Smooth muscle cell of the brain vasculature (primary cell): ENCODE results near the gene PTPRM.

ENCODE experiments used
- DNase-seq: peaks from one replicate; pipeline ENCODE4 v3.0.0-alpha.2; 2012; ENCODE audit warnings: low read depth, low spot score

PTPRM gene

GRCh38 chr18:8003878-8004675 lies 437.0 kb downstream of the PTPRM start:
- no peak for DNase-seq

- no peak for DNase-seq
Measured at GRCh38 chr18:8004792-8005191, 437.7 kb downstream of the PTPRM start.

- no peak for DNase-seq
Measured at GRCh38 chr18:8005870-8006569, 438.9 kb downstream of the PTPRM start.

- DNase-seq: no peak
Measured at GRCh38 chr18:8006979-8007378, 439.9 kb downstream of the PTPRM start.

- DNase-seq: no peak
Measured at GRCh38 chr18:8008033-8008432, 440.9 kb downstream of the PTPRM start.

GRCh38 chr18:8011361-8011760 lies 444.2 kb downstream of the PTPRM start:
- no peak for DNase-seq

GRCh38 chr18:8011906-8012305 lies 444.8 kb downstream of the PTPRM start:
- DNase-seq: no peak

GRCh38 chr18:8018701-8019331 lies 451.7 kb downstream of the PTPRM start:
- no peak for DNase-seq

GRCh38 chr18:8019600-8019999 lies 452.5 kb downstream of the PTPRM start:
- DNase-seq: no peak

- DNase-seq: no peak
Measured at GRCh38 chr18:8020132-8020846, 453.2 kb downstream of the PTPRM start.

- no peak for DNase-seq
Measured at GRCh38 chr18:8029061-8029460, 461.9 kb downstream of the PTPRM start.

GRCh38 chr18:8029731-8030130 lies 462.6 kb downstream of the PTPRM start:
- DNase-seq: no peak

- no peak for DNase-seq
Measured at GRCh38 chr18:8030201-8030600, 463.1 kb downstream of the PTPRM start.

GRCh38 chr18:8031496-8031895 lies 464.4 kb downstream of the PTPRM start:
- DNase-seq: no peak

- DNase-seq: no peak
Measured at GRCh38 chr18:8034674-8035073, 467.6 kb downstream of the PTPRM start.

- DNase-seq: no peak
Measured at GRCh38 chr18:8036551-8036950, 469.4 kb downstream of the PTPRM start.

GRCh38 chr18:8037296-8037695 lies 470.2 kb downstream of the PTPRM start:
- no peak for DNase-seq

GRCh38 chr18:8040021-8040420 lies 472.9 kb downstream of the PTPRM start:
- no peak for DNase-seq

GRCh38 chr18:8041526-8042111 lies 474.5 kb downstream of the PTPRM start:
- no peak for DNase-seq

GRCh38 chr18:8044004-8044403 lies 476.9 kb downstream of the PTPRM start:
- no peak for DNase-seq

- DNase-seq: no peak
Measured at GRCh38 chr18:8045160-8045883, 478.2 kb downstream of the PTPRM start.
